Measurements from ENCODE around the gene ZNF384. TPM values are rescaled to one million over a fixed set of nuclear protein-coding genes. Genes with fewer than 3 reads are reported as not detected.
A peak's percentile ranks its signal among the peaks of the same experiment; 100 is the strongest.

Gene ZNF384
- total RNA-seq, 2 experiments from 2014 or later: 67.6 TPM

GRCh38 chr12:6693832-6694355 is 4.7 kb upstream of the ZNF384 start:
- H3K4me1 ChIP-seq (ENCODE audit: insufficient read depth, low read length): peaks cover 22% of the 10 kb centered on the region
- CTCF ChIA-PET: no interaction called here
- no peak overlapping the region for H3K4me3 ChIP-seq (ENCODE audit: low read length)
- H3K27ac ChIP-seq (ENCODE audit: low read depth in 1 of 2, low read length in 2 of 2): no peak overlapping the region
- H3K36me3 ChIP-seq (ENCODE audit: insufficient read depth, low read length): no peaks in the 10 kb centered on the region
- POLR2A ChIA-PET: interaction anchor here (0.6 kb wide), 1 partner anchor 90 kb away, joined by 3 read pairs; no protein-coding TSS in a partner anchor
- intact Hi-C loops (cut with DNase I, micrococcal nuclease): no loop called here
- no peaks in the 10 kb centered on the region for H3K9me3 ChIP-seq (ENCODE audit: control insufficient read depth in 1 of 2, insufficient read depth in 1 of 2, low read length in 2 of 2)
- DNase-seq (no peak), ATAC-seq (ENCODE audit: poor library complexity) (no peak)
- no peaks in the 10 kb centered on the region for H3K27me3 ChIP-seq (ENCODE audit: control insufficient read depth in 1 of 2, insufficient read depth in 2 of 2, low read length in 2 of 2)
- Mint-ChIP-seq H3K36me3 (ENCODE audit: low read depth) (peaks cover 8% of the 10 kb centered on the region), H3K4me1 (ENCODE audit: low read depth) (peaks cover 12% of the 10 kb centered on the region), H3K9me3 (no peaks in the 10 kb centered on the region), H3K27ac (no peak overlapping the region), H3K4me3 (no peak overlapping the region), H3K27me3 (no peaks in the 10 kb centered on the region)
- no peak for TF ChIP-seq CTCF (IDR thresholded peaks at IDR 0.05)

GRCh38 chr12:6692888-6693287 is 3.7 kb upstream of the ZNF384 start:
- peaks cover 18% of the 10 kb centered on the region for H3K4me1 Mint-ChIP-seq (ENCODE audit: low read depth)
- no peak overlapping the region for H3K4me3 ChIP-seq (ENCODE audit: low read length)
- no peak overlapping the region for H3K4me3 Mint-ChIP-seq
- no peaks in the 10 kb centered on the region for H3K9me3 Mint-ChIP-seq
- no peak overlapping the region for H3K27ac ChIP-seq (ENCODE audit: low read depth in 1 of 2, low read length in 2 of 2)
- H3K4me1 ChIP-seq (ENCODE audit: insufficient read depth, low read length): peaks cover 27% of the 10 kb centered on the region
- TF ChIP-seq CTCF (IDR thresholded peaks at IDR 0.05): no peak
- no peaks in the 10 kb centered on the region for H3K36me3 ChIP-seq (ENCODE audit: insufficient read depth, low read length)
- no peak for ATAC-seq (ENCODE audit: poor library complexity)
- intact Hi-C loops (cut with DNase I, micrococcal nuclease): no loop called here
- no peak for DNase-seq
- H3K36me3 Mint-ChIP-seq (ENCODE audit: low read depth): peaks cover 12% of the 10 kb centered on the region
- H3K9me3 ChIP-seq (ENCODE audit: control insufficient read depth in 1 of 2, insufficient read depth in 1 of 2, low read length in 2 of 2): no peaks in the 10 kb centered on the region
- H3K27me3 Mint-ChIP-seq: no peaks in the 10 kb centered on the region
- H3K27me3 ChIP-seq (ENCODE audit: control insufficient read depth in 1 of 2, insufficient read depth in 2 of 2, low read length in 2 of 2): no peaks in the 10 kb centered on the region
- CTCF ChIA-PET: no interaction called here
- H3K27ac Mint-ChIP-seq: peak overlapping the region; percentile 32
- POLR2A ChIA-PET: interaction anchor here (0.6 to 2.7 kb wide), 3 partner anchors 31 to 84 kb away, joined by 3 to 20 read pairs (median 3); partner anchors contain the start of gene COPS7A

GRCh38 chr12:6691473-6691872 is 2.3 kb upstream of the ZNF384 start:
- H3K4me3 Mint-ChIP-seq: no peak overlapping the region

More at GRCh38 chr12:6691473-6691872, 2.3 kb upstream of the ZNF384 start:
- intact Hi-C loops (cut with DNase I, micrococcal nuclease): no loop called here
- no peak overlapping the region for H3K27ac Mint-ChIP-seq
- DNase-seq (no peak), ATAC-seq (ENCODE audit: poor library complexity) (no peak)
- no peak for TF ChIP-seq CTCF (IDR thresholded peaks at IDR 0.05)
- ChIA-PET CTCF (no interaction called here), POLR2A (interaction anchor here (0.8 to 2.7 kb wide), 2 partner anchors 32 to 78 kb away, joined by 4 to 20 read pairs; partner anchors contain the start of gene COPS7A)
- no peak overlapping the region for H3K27ac ChIP-seq (ENCODE audit: low read depth in 1 of 2, low read length in 2 of 2)
- H3K27me3 Mint-ChIP-seq: no peaks in the 10 kb centered on the region
- no peaks in the 10 kb centered on the region for H3K9me3 ChIP-seq (ENCODE audit: control insufficient read depth in 1 of 2, insufficient read depth in 1 of 2, low read length in 2 of 2)
- no peaks in the 10 kb centered on the region for H3K9me3 Mint-ChIP-seq
- no peaks in the 10 kb centered on the region for H3K27me3 ChIP-seq (ENCODE audit: control insufficient read depth in 1 of 2, insufficient read depth in 2 of 2, low read length in 2 of 2)
- peaks cover 32% of the 10 kb centered on the region for H3K4me1 Mint-ChIP-seq (ENCODE audit: low read depth)
- peaks cover 25% of the 10 kb centered on the region for H3K36me3 Mint-ChIP-seq (ENCODE audit: low read depth)
- peaks cover 35% of the 10 kb centered on the region for H3K4me1 ChIP-seq (ENCODE audit: insufficient read depth, low read length)
- peaks cover 4% of the 10 kb centered on the region for H3K36me3 ChIP-seq (ENCODE audit: insufficient read depth, low read length)
- no peak overlapping the region for H3K4me3 ChIP-seq (ENCODE audit: low read length)

Measured in CD4-positive, alpha-beta T cell (primary cell).